H9 (cell line): ENCODE results near the gene VCAN. TPM values are rescaled to one million over a fixed set of nuclear protein-coding genes. Genes with fewer than 3 reads are reported as not detected.

Experiments used
- DNase-seq: peaks from one replicate; pipeline ENCODE4 v3.0.0-alpha.2; 2017
- H2AFZ ChIP-seq: one replicate; pipeline ENCODE4 v1.6.1; 2013; ENCODE audit warnings: mild to moderate bottlenecking, low read length, control low read depth, moderate library complexity
- H2AK5ac ChIP-seq: 2 replicates; pipeline ENCODE4 v1.6.1; 2013; ENCODE audit warnings: low read length, control low read depth, mixed read lengths; ENCODE audit not compliant: insufficient read length
- H2BK120ac ChIP-seq: one replicate; pipeline ENCODE4 v1.6.1; 2013; ENCODE audit warnings: low read depth, mild to moderate bottlenecking, low read length, control low read depth, inconsistent platforms; ENCODE audit not compliant: poor library complexity, severe bottlenecking
- H2BK12ac ChIP-seq: 2 replicates; pipeline ENCODE4 v1.6.1; 2013; ENCODE audit warnings: low read length, control low read depth, mixed read lengths, low read depth; ENCODE audit not compliant: insufficient read length
- H2BK15ac ChIP-seq: 2 replicates; pipeline ENCODE4 v1.6.1; 2013; ENCODE audit warnings: low read depth, low read length, control low read depth
- H2BK20ac ChIP-seq: one replicate; pipeline ENCODE4 v1.6.1; 2013; ENCODE audit warnings: low read depth, mild to moderate bottlenecking, low read length, control low read depth, inconsistent platforms; ENCODE audit not compliant: poor library complexity, severe bottlenecking
- H2BK5ac ChIP-seq: 2 replicates; pipeline ENCODE4 v1.6.1; 2013; ENCODE audit warnings: low read length, control low read depth, mixed read lengths; ENCODE audit not compliant: insufficient read length
- H3K14ac ChIP-seq: 2 replicates; pipeline ENCODE4 v1.6.1; 2013; ENCODE audit warnings: low read length, control low read depth; ENCODE audit not compliant: insufficient read depth
- H3K18ac ChIP-seq: 2 replicates; pipeline ENCODE4 v1.6.1; 2013; ENCODE audit warnings: low read depth, mild to moderate bottlenecking, mixed read lengths, low read length, control low read depth; ENCODE audit not compliant: insufficient read length
- H3K23ac ChIP-seq: 2 replicates; pipeline ENCODE4 v1.6.1; 2013; ENCODE audit warnings: low read length, control low read depth, mixed read lengths, low read depth; ENCODE audit not compliant: insufficient read length
- H3K23me2 ChIP-seq: 2 replicates; pipeline ENCODE4 v1.6.1; 2013; ENCODE audit warnings: low read depth, mild to moderate bottlenecking, mixed read lengths, low read length, control low read depth; ENCODE audit not compliant: insufficient read length, poor library complexity, severe bottlenecking
- H3K27ac ChIP-seq: 2 replicates; pipeline ENCODE4 v1.5.1; 2013; ENCODE audit warnings: low read length, control low read depth, mixed read lengths, low read depth; ENCODE audit not compliant: insufficient read length
- H3K27me3 ChIP-seq: 2 replicates; pipeline ENCODE4 v1.6.1; 2013; ENCODE audit warnings: low read length, control low read depth, inconsistent platforms; ENCODE audit not compliant: insufficient read depth
- H3K4ac ChIP-seq: 2 replicates; pipeline ENCODE4 v1.6.1; 2013; ENCODE audit warnings: low read depth, mild to moderate bottlenecking, control low read depth, inconsistent platforms, low read length, moderate library complexity
- H3K4me1 ChIP-seq: 2 replicates; pipeline ENCODE4 v1.6.1; 2013; ENCODE audit warnings: low read length, control low read depth, inconsistent platforms; ENCODE audit not compliant: insufficient read depth
- H3K4me2 ChIP-seq: 2 replicates; pipeline ENCODE4 v1.6.1; 2013; ENCODE audit warnings: low read length, control low read depth, mixed read lengths; ENCODE audit not compliant: insufficient read length, insufficient read depth
- H3K56ac ChIP-seq: 2 replicates; pipeline ENCODE4 v1.6.1; 2013; ENCODE audit warnings: low read depth, mild to moderate bottlenecking, mixed read lengths, low read length, control low read depth; ENCODE audit not compliant: insufficient read length
- H3K79me1 ChIP-seq: 2 replicates; pipeline ENCODE4 v1.6.1; 2013; ENCODE audit warnings: low read depth, mild to moderate bottlenecking, moderate library complexity, low read length, control low read depth, inconsistent platforms; ENCODE audit not compliant: insufficient read depth, poor library complexity, severe bottlenecking
- H3K79me2 ChIP-seq: 2 replicates; pipeline ENCODE4 v1.6.1; 2013; ENCODE audit warnings: low read length, control low read depth, inconsistent platforms; ENCODE audit not compliant: insufficient read depth
- H3K9ac ChIP-seq: 2 replicates; pipeline ENCODE4 v1.6.1; 2013; ENCODE audit warnings: low read length, control low read depth, mixed read lengths; ENCODE audit not compliant: insufficient read length; ENCODE audit errors: extremely low read depth
- H3K9me3 ChIP-seq: one replicate; pipeline ENCODE4 v1.6.1; 2013; ENCODE audit warnings: low read depth, low read length, inconsistent platforms; ENCODE audit not compliant: control insufficient read depth
- H3T11ph ChIP-seq: one replicate; pipeline ENCODE4 v1.6.1; 2013; ENCODE audit warnings: mild to moderate bottlenecking, low read length, control low read depth, inconsistent platforms
- H4K20me1 ChIP-seq: one replicate; pipeline ENCODE4 v1.6.1; 2013; ENCODE audit not compliant: control insufficient read depth, insufficient read length, insufficient read depth
- H4K5ac ChIP-seq: 2 replicates; pipeline ENCODE4 v1.6.1; 2013; ENCODE audit warnings: low read depth, mild to moderate bottlenecking, mixed read lengths, low read length, control low read depth; ENCODE audit not compliant: insufficient read length
- H4K8ac ChIP-seq: replicated peaks from 2 replicates; pipeline ENCODE4 v1.6.1; 2013; ENCODE audit warnings: low read length, control low read depth, mixed read lengths, low read depth; ENCODE audit not compliant: insufficient read length
- H4K91ac ChIP-seq: 2 replicates; pipeline ENCODE4 v1.6.1; 2013; ENCODE audit warnings: low read depth, mild to moderate bottlenecking, moderate library complexity, mixed read lengths, low read length, control low read depth; ENCODE audit not compliant: insufficient read length
- H3K27ac Mint-ChIP-seq, 3 experiments: 2 replicates in 2 of 3; 3 replicates in 1 of 3; pipeline ENCODE4 v1.8.0; 2020 to 2021; ENCODE audit warnings: mixed read lengths in 3 of 3, mild to moderate bottlenecking in 1 of 3, moderate library complexity in 1 of 3
- H3K27me3 Mint-ChIP-seq: 2 replicates; pipeline ENCODE4 v1.8.0; 2021; ENCODE audit warnings: low read depth, mild to moderate bottlenecking, moderate library complexity, mixed read lengths
- H3K36me3 Mint-ChIP-seq, 3 experiments: 2 replicates in 2 of 3; 3 replicates in 1 of 3; pipeline ENCODE4 v1.8.0; 2020 to 2021; ENCODE audit warnings: low read depth in 3 of 3, mixed read lengths in 3 of 3; ENCODE audit not compliant: insufficient read depth in 1 of 3
- H3K4me1 Mint-ChIP-seq, 2 experiments: 2 replicates each; pipeline ENCODE4 v1.8.0; 2020; ENCODE audit warnings: mixed read lengths in 2 of 2
- H3K4me3 Mint-ChIP-seq, 2 experiments: 2 replicates in 1 of 2; 3 replicates in 1 of 2; pipeline ENCODE4 v1.8.0; 2020 to 2021; ENCODE audit warnings: mild to moderate bottlenecking in 2 of 2, mixed read lengths in 2 of 2, moderate library complexity in 1 of 2
- H3K9me3 Mint-ChIP-seq, 2 experiments: 2 replicates in 1 of 2; 3 replicates in 1 of 2; pipeline ENCODE4 v1.8.0; 2020; ENCODE audit warnings: mild to moderate bottlenecking in 2 of 2, mixed read lengths in 2 of 2, moderate library complexity in 1 of 2
- total RNA-seq: library from RNA; stranded (reverse); gene quantifications from 2 replicates; pipeline ENCODE4 v1.2.1, GENCODE V29; 2021
- TF ChIP-seq, protein P1 (sequence below): fragments of 200-600 bp; sonication (generic); conservative IDR thresholded peaks from 3 replicates; pipeline ENCODE4 v1.8.0; 2021; ENCODE audit warnings: antibody characterized with exemption, mild to moderate bottlenecking

Gene VCAN
- total RNA-seq, 1 experiment from 2014 or later: 278 TPM

DNA sequence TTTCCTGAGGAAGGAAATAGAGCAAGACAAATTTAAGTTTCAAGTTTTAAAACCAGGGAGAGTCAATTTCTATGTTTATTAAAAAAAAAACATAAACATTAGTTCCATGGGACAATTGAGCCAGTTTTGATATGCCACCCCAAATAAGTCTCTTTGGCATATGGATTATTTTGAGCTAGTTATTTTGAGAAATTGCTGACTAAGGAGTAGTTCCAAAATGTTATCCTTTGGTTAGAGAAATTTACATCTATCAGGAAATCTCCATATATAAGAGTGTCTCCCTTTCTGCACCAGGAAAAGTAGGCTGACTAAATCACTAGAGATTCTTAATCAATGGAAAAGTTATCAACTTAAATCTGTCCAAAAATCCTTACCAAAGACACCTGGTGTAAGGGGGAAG, 143.3 kb downstream of the VCAN start:
- no peaks in the 10 kb centered on the region; the same call in 1 of the 2 replicates for H3K27me3 Mint-ChIP-seq
- Histone ChIP-seq H3K23ac (no peak overlapping the region), H2BK5ac (no peak overlapping the region), H2AK5ac (no peak overlapping the region), H4K20me1 (no peaks in the 10 kb centered on the region), H4K5ac (no peak overlapping the region), H3K9me3 (peaks cover 6% of the 10 kb centered on the region), H3K23me2 (no peaks in the 10 kb centered on the region), H3K14ac (no peak overlapping the region), H3K4ac (no peak overlapping the region), H3K27me3 (no peaks in the 10 kb centered on the region), H3T11ph (no peak overlapping the region), H3K18ac (no peak overlapping the region), H4K91ac (no peak overlapping the region), H3K4me1 (no peaks in the 10 kb centered on the region), H3K79me2 (no peaks in the 10 kb centered on the region), H2BK20ac (no peak overlapping the region), H2BK15ac (no peak overlapping the region), H2BK12ac (no peak overlapping the region), H3K56ac (no peak overlapping the region), H2BK120ac (no peak overlapping the region), H3K27ac (no peak overlapping the region), H3K9ac (no peak overlapping the region), H2AFZ (no peak overlapping the region), H3K4me2 (no peak overlapping the region), H3K79me1 (no peaks in the 10 kb centered on the region), H4K8ac (no peak overlapping the region)
- H3K27ac Mint-ChIP-seq: no peak overlapping the region
- H3K36me3 Mint-ChIP-seq: peaks cover 10 to 17% (median 11%) of the 10 kb centered on the region in 3 experiments; a peak in 6 of 7 replicates
- no peak overlapping the region for H3K4me3 Mint-ChIP-seq
- DNase-seq: no peak
- TF ChIP-seq, protein P1, sequence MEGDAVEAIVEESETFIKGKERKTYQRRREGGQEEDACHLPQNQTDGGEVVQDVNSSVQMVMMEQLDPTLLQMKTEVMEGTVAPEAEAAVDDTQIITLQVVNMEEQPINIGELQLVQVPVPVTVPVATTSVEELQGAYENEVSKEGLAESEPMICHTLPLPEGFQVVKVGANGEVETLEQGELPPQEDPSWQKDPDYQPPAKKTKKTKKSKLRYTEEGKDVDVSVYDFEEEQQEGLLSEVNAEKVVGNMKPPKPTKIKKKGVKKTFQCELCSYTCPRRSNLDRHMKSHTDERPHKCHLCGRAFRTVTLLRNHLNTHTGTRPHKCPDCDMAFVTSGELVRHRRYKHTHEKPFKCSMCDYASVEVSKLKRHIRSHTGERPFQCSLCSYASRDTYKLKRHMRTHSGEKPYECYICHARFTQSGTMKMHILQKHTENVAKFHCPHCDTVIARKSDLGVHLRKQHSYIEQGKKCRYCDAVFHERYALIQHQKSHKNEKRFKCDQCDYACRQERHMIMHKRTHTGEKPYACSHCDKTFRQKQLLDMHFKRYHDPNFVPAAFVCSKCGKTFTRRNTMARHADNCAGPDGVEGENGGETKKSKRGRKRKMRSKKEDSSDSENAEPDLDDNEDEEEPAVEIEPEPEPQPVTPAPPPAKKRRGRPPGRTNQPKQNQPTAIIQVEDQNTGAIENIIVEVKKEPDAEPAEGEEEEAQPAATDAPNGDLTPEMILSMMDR: no peak
- peaks cover 0 to 6% of the 10 kb centered on the region in 2 experiments; a peak in 2 of 4 replicates for H3K4me1 Mint-ChIP-seq
- H3K9me3 Mint-ChIP-seq: peaks cover 16% of the 10 kb centered on the region in 2 experiments
